IPS-NIHi11 (cell line): Measurements from ENCODE around the gene CCNJL.
"Not testable (repeated sequence)": the region's sequence is repeated elsewhere in the genome, so short reads cannot be mapped to it uniquely, and the experiment has no call there.

Source experiments
- DNase-seq: peaks from one replicate; pipeline ENCODE4 v3.0.0; 2012; ENCODE audit warnings: mixed read lengths, low spot score

Gene CCNJL

DNA sequence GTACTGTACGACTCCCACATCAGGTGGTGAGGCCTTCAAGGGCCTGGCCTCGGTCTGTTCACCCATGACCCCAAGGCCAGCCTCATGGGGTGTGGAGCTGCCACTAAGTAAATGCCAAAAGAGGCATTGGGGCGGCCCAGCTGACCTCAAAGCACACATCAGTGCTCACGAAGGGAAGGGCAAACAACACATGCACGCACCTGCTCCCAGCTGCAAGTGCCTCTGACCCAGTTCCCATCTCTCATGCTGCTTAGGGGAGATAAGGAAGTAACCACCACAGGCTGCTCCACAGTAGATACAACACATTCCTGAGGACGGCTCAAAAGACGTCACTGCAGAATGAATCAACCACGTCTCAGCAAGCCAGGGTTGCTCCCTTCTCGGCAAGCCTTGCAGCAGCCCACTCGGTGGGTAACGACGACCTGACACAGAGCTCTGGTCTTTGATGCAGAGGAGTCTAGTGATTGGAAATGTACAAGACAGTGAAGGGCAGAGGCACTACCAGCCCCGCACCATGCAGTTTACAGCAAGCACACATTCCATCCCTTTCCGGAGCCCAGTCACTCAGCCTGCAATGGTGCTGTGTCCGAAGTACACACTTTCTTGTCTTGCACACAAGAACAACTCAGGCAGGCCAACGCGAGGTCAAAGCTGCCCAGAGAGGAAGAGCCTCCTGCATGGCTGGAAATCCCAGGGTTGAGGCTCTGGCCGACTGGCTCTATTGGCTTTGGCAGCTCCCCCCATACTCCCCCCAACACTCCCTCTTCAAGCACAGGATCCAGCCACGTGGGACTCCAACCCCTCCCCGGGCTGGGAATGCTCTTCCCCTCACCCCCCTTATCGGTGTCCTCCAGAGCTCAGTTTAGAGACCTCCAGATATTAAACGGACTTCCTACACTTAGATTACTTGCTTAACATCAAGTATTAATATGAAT, 51.2 kb downstream of the CCNJL start:
- DNase-seq = no peak

DNA sequence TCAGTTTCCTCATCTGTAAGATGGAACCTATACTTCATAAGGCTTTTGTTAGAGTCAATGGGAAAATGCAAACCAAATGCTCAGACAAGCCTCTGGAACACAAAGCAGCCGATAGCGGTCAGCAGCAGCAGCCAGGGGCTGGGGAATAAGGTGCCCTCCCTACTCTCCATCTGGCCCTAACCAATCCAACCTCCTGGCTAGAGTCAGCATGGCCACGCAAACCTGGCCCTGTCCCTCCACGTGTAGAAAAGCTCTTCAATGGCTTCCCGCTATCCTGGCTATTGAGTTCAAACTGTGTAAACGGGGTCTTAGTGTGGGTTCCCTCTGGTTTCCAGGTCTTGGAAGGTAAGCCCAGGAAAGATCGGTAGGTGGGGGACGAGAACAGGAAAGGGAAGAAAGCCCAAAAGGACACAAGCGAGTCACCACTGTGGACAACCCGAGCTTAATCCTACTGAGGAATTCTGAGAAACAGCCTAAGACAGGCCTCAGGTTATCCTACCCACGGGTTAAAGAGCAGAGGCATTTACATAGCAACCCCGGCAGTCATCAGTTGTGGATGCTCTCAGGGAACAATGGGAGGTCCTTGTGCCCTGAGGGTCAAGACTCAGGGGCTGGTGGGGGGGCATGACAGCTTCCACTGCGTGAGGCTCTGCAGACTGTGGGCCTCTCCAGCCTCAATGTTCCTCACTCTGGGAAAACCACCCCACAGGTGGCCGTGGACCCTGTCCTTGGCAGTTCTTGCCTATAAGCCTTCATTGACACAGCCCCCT, 52.2 kb downstream of the CCNJL start:
- DNase-seq = no peak

DNA sequence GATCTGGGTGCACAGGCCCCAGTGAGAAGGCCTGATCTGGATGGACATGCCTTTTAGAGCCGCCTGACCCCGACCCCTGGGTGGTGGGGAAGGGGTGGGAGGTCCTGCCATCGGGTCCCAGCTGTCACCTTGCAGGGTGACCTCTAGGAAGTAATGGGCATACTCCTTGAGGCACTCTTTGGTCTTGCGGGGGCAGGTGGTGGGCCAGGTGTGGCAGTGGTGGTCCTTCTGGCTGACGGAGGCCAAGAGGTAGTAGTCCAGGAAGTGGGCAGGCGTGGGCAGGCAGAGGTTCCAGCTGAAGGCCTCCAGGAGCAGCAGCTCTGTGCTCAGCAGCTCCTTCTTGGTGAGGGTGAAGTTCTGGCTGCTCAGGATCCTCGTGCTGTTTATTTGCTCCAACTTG, 53.0 kb downstream of the CCNJL start:
- no peak for DNase-seq

DNA sequence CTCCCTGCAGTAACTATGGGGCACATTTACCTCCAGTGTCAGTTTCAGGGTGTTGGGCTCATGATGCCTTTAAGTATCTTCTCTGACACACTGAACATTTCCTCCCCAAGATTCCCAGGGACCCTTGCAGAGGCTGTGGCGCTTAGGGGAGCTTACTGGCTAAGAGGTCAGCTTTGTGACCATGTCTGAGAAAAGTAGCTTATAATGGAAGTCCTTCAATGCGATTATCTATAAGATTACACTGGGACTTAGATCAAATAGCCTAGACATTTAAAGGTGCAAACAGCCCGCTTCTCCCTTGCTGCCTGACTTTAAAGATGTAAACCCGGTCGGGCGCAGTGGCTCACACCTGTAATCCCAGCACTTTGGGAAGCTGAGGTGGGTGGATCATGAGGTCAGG, 57.7 kb downstream of the CCNJL start:
- no peak for DNase-seq

DNA sequence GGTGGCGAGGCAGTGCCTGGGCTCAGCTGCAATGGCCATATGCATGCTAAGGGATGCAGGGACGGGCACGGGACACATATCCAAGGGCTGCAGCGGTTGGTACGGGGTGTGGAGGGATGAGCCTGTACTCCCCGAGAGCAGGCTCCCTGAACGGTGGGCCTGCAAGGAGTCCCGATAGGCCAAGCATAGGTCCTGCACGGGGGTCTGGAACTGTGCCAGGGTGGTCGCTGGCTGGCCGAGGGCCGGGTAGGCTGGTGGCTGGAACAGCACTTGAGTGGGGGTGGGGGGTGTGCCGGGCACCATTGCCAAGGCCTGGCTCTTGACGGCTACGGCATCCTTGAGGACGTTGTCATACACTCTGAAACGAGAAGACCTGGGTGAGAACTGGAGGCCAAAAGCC, 58.9 kb downstream of the CCNJL start:
- no peak for DNase-seq

DNA sequence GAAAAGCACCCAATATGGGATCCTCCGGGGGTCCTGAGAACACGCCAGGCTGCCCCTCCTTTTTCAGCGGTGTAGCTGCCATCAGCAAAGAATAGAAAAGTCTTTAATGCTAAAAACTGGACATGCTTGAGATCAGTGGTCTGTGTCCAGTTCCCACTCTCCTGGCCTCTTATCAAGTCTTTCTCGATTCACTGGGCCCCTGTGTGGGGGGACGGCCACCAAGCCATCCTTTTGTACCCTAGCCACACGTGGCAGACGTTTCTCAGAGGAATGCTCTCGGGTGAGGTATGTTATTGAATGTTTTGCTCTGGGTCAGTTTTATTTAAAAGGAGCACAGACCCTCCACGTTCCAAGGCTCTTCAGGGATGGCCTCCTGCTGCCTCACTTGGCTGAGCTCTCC, 59.4 kb downstream of the CCNJL start:
- DNase-seq = no peak

DNA sequence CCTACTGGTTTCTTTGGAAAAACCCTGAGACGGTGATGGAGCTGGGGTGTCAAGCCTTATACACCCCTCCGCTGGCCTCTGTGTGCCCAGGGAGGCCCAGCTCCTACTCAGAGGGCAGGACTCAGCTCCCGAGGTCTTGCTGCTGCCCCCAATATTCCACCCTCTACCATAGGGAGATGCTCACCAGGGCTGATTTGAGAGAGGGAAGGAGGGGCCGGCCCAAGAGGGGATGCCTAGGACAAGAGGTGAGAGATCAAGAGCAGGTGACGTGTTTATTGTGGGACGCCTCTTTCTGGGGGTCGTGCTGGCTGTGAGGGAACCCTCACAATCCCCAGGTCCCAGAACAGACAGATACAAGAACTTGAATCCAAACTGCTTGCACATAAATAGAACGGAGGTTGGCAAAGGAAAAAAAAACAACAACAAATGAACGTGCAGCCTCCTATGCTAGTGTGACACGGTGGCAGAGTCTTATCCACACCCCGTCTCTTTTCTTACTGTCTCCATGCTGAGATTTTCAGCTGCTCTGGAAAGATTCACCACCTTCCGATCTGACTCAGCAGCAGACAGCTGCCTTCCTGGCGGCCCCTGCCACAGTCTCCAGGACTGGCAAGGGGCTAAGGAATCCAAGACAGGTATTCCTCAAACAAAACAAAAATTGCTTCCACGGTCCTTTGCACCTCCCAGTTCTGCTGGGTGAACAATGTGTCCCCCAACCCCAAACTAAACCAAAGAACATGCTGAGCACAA, 60.8 kb downstream of the CCNJL start:
- no peak for DNase-seq

DNA sequence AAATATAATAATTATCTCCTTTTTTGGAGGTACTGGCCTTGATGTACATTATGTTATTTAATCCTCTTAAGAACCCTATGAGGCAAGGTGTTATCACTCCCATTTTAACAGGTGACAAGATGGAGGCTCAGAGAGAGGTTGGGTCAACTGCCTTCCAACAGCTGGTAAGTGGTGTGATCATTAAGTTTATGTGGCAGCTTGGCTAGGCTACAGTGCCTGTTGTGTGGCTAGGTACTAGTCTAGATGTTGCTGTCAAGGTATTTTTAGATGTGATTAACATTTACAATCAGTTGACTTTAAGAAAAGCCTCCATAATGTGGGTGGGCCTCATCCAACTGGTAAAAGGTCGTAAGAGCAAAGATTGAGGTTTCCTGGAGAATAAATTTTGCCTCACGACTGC, 61.5 kb downstream of the CCNJL start:
- no peak for DNase-seq

DNA sequence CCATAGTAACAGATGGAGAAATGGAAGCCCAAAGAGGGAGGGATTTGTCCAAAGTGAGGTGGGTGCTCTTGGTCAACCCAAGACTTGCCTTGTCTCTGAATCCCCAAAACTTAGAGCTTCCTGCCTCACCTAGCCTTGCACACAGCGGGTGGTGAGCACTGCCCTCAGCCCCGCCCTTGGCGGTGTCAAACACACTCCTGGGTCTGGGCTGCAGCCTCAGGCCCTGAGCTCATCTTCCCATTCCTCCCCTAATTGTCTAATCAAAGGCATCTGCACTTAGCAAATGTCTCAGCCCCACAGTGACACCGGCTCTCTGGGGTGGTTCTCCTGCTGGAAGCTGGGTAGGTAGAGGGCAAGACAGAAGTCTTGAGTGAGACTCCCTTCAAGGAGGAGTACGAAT, 62.1 kb downstream of the CCNJL start:
- DNase-seq = no peak

DNA sequence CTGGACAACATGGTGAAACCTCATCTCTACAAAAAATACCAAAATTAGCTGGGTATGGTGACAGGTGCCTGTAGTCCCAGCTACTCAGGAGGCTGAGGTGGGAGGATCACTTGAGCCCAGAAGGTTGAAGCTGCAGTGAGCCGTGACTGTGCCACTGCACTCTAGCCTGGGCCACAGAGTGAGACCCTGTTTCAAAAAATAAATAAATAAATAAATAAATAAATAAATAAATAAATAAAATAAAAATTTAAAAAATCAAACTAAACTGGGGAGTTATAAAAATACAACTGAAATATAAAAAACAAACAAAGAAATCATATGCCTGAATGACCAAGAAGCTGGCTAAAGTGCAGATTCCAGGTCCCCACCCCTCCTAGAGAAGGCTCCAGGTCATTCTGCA, 62.8 kb downstream of the CCNJL start:
- not testable (repeated sequence) for DNase-seq

DNA sequence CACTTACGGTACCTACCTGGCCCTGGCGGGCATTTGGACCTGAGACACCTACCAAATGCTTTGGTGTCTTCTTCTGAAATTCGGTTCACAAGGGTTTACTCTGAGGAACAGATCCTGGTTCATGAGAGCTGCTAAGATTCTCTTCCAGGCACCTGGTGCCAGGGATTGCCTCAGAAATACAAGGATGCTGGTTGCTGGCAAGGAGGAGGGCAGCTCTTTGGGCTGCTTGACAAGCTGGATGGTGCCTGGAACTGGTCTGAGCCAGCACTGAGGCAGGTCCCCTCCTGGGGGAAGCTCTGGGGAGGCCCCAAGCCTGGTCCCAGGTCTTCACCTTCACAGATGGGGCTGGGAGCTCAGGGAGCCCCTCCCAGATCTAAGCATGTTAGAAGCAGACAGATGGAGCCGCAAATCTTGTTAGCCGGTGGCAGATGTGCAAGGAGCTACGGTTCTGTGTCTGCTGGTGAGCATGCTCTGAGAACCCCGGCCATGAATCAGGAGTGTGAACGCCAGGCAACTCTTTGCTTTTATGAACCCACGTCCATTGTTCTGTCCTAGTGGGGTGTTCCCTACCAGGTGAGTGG, 66.8 kb downstream of the CCNJL start:
- DNase-seq = no peak

DNA sequence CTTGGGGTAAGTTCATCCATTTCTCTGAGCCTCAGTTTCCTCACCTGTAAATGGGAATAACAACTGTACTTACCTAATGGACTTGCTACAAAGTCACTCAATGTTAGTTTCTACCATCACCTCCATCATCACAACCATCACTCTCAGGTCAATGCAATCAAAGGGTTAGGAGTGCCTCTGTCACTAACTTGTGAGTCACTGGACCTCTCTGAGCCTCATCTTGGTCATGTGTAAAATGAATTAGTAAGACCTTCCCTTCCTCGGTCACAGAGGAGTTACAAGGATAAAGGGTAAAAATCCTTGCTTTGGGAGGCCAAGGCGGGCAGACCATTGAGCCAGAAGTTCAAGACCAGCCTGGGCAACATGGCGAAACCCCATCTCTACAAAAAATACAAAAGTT, 70.2 kb downstream of the CCNJL start:
- no peak for DNase-seq

DNA sequence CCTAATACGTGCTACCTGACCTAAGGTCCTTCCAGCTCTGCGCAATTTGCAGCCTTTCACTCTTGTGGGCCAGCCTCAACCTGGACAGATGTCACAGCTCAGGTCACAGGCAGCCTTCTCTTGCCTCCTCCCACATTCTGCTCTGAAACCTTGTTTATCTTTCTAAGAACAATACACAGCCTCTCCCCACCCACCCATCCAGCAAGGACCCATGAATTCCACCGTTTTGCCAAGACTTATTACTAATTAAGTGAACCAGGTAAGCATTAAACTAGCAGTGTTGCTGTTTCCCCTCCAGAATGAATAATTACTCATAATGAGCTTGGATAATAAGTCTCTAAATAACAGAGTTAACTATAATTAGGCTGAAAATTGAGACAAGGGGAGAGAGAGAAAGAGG, 72.0 kb downstream of the CCNJL start:
- no peak for DNase-seq

DNA sequence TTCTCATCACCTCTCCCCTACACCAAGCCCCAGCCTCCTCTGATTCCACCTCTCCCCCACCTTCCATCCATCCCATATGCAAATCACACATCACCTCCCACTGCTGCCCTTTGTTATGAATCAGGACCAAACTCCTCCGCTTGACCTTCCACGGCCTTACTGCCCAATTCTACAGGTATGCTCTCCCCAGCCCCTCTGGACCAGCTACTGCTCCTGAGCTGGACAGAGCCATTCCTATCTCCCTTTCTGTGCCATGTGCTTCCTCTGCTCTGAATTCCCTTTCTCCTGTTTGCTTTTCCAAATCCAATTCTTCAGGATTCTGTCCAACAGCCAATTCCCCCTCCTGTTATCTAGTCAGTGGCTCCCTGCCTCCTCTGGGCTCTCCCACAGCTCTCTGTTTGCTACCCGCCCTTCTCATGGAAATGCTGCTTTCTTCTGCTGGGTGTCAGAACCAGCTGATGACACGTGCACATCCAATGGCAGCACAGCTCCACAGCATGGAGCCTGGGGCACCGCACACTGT, 74.7 kb downstream of the CCNJL start:
- DNase-seq = peak; percentile 68

DNA sequence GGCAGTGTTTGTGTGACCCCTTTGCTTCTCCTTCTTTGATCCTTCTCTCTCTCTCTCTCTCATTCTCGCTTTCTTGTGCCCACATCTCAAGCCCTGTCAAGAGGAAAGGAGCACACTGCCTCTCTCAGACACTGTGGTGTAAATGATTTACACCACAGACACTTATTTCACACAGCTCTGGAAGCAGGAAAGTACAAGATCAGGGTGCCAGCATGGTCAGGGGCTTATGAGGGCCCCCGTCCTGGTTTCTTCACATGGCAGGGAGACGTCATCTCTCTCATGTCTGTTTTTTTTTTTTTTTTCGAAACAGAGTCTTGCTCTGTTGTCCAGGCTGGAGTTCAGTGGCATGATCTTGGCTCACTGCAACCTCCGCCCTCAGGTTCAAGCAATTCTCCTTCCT, 76.6 kb downstream of the CCNJL start:
- no peak for DNase-seq

DNA sequence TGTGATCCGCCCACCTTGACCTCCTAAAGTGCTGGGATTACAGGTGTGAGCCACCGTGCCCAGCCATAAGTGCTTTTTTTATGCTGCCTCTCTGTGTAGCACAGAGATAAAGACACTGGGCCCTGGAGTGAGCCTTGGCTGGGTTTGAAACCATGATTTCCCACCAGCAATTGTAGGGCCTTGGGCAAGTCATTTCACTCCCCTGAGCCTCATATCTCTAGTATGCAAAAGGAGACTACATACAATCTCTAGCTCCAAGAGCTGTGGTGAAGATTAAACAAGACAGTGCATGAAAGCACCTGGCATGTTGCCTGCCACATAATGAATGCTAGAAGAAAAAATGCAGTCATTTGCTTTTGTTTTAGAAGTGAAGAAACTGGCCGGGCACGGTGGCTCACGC, 79.1 kb downstream of the CCNJL start:
- no peak for DNase-seq

DNA sequence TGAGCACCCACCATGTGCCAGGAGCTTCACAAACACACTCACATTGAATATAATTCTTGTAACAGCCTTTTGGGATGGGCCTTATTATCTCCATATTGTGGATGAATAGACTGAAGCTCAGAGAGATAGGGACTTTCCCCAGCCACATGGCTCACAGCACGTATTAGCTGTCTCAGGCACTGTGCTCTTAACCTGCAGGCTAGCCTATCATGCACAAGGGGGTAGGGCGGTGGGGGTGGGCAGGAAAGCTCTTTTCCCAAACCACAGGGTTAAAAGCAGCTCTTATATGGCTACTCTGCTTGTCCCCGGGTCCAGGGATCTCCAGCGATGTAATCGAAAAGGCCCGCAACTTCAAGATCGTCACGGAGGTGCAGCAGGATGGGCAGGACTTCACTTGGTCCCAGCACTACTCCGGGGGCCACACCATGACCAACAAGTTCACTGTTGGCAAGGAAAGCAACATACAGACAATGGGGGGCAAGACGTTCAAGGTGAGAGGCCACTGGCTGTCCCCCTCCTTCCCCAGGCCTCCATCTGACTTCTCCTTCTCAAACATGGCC, 80.5 kb downstream of the CCNJL start:
- DNase-seq = no peak

DNA sequence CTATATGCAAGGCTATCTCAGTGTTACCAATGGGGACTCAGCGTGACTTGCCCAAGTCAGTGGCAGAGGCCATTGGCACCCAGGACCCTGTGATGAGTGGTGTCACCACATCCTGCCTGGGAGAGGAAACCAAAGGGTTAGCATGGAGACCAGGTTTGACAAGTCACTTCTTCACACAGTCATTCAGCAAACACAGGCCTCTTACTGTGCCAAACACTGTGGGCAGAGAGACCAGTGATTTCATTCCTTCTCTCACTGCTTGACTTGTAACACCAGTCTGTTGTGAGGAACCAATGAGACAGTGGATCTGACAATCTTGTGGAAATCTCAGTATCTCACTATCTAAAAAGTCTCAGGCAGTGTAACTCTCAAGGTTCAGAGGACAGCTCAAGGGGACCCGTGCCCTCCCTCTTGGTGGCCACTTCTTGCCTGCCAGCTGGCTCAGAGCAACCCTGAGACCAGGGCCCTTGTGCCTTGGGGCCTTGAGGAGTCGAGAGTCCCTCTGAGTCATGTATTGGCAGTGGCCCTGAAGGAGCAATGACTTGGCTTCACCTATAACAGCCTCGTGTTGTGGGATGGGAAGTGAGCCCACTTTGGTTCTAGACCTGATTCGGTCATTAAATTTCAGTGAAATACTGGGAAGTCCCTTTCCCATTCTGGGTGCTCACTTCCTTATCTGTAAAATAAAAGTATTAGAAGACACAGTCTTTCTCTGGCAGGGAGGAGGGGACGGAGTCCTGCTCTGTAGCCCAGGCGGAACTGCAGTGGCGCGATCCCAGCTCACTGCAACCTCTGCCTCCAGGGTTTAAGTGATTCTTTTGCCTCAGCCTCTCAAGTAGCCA, 81.5 kb downstream of the CCNJL start:
- no peak for DNase-seq

DNA sequence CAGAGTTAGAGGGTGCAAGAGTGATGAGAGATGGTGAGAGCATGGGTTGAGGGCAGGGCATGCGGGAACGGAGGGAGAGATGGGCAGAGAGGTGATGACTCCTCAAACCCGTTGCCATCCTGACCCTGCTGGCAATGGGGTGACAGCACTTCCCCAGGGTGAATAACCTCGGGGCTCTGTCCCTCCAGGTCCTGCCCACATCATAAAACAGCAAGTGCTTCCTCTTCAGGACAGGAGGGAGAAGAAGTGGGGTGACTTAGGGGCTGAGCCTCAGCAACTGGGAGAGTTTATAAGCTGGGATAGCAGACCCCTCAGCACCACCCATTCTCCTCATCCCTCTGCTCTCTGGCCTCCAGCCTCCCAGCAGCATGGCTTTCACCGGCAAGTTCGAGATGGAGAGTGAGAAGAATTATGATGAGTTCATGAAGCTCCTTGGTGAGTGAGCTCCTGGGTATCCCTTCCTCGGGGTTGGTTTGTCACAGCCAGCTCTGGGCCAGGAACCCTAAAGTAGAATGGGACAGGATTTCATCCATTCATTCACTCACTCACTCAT, 83.1 kb downstream of the CCNJL start, which contains the start of gene FABP6:
Gene FABP6 (plus strand): TSS at position 317 of the 553 bp plus-strand sequence. CDS start 52 bp downstream, at position 369.
- DNase-seq = no peak

DNA sequence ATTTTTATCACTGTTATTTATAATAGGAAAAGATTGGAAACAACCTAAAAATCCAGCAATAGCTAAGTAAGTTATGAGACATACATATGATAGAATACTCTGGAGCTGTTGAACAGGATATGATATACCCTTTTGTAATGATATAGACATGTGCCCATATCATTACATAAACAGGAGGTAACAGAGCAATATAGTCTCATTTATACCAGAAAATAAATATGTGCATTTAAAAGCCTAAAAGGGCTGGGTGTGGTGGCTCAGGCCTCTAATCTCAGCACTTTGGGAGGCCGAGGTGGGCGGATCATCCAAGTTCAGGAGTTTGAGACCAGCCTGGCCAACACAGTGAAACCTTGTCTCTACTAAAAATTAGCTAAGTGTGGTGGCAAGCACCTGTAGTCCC, 85.4 kb downstream of the CCNJL start:
- DNase-seq = no peak
